ENCODE measurements around the gene PLA2G12B. TPM values are rescaled to one million over a fixed set of nuclear protein-coding genes. Genes with fewer than 3 reads are reported as not detected.
"Not testable (repeated sequence)": the region's sequence is repeated elsewhere in the genome, so short reads cannot be mapped to it uniquely, and the experiment has no call there.

Gene PLA2G12B
- total RNA-seq, 2 experiments from 2014 or later = not detected

DNA sequence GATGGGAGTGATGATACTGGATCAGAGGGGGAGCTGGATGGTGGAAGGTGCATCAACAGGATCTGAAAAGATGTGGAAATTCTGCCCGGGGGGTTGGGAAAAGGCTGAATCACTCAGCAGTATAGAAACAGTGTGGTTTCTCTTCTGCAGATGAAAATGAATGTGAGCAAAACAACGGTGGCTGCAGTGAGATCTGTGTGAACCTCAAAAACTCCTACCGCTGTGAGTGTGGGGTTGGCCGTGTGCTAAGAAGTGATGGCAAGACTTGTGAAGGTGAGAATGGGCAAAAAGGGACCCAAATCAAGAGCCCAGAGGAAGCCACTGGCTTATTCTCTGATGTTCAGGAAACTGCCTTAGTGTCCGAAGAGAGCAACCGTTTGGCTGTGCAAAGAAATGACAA lies 48.2 kb downstream of the PLA2G12B start:
- H3K27me3 Mint-ChIP-seq = no peaks in the 10 kb centered on the region
- Histone ChIP-seq H3K27me3 (ENCODE audit: control insufficient read depth in 1 of 2, insufficient read depth in 2 of 2, low read length in 2 of 2) (no peaks in the 10 kb centered on the region), H3K4me1 (ENCODE audit: insufficient read depth, low read length) (no peaks in the 10 kb centered on the region), H3K9me3 (ENCODE audit: control insufficient read depth in 1 of 2, insufficient read depth in 1 of 2, low read length in 2 of 2) (no peaks in the 10 kb centered on the region), H3K36me3 (ENCODE audit: insufficient read depth, low read length) (no peaks in the 10 kb centered on the region), H3K4me3 (ENCODE audit: low read length) (no peak overlapping the region), H3K27ac (ENCODE audit: low read depth in 1 of 2, low read length in 2 of 2) (no peak overlapping the region)
- no peaks in the 10 kb centered on the region for H3K9me3 Mint-ChIP-seq
- ChIA-PET CTCF (interaction anchor here (1.8 kb wide), 1 partner anchor 9 kb away, joined by 4 read pairs; no protein-coding TSS in a partner anchor), POLR2A (no interaction called here)
- ATAC-seq (ENCODE audit: poor library complexity) (no peak), DNase-seq (no peak)
- H3K36me3 Mint-ChIP-seq (ENCODE audit: low read depth) = no peaks in the 10 kb centered on the region
- H3K4me3 Mint-ChIP-seq = no peak overlapping the region
- H3K27ac Mint-ChIP-seq = no peak overlapping the region
- TF ChIP-seq, protein P1, sequence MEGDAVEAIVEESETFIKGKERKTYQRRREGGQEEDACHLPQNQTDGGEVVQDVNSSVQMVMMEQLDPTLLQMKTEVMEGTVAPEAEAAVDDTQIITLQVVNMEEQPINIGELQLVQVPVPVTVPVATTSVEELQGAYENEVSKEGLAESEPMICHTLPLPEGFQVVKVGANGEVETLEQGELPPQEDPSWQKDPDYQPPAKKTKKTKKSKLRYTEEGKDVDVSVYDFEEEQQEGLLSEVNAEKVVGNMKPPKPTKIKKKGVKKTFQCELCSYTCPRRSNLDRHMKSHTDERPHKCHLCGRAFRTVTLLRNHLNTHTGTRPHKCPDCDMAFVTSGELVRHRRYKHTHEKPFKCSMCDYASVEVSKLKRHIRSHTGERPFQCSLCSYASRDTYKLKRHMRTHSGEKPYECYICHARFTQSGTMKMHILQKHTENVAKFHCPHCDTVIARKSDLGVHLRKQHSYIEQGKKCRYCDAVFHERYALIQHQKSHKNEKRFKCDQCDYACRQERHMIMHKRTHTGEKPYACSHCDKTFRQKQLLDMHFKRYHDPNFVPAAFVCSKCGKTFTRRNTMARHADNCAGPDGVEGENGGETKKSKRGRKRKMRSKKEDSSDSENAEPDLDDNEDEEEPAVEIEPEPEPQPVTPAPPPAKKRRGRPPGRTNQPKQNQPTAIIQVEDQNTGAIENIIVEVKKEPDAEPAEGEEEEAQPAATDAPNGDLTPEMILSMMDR (IDR thresholded peaks at IDR 0.05) = no peak
- intact Hi-C loops (cut with DNase I, micrococcal nuclease) = no loop called here
- no peaks in the 10 kb centered on the region for H3K4me1 Mint-ChIP-seq (ENCODE audit: low read depth)

GRCh38 chr10:72904806-72905205 lies 49.8 kb downstream of the PLA2G12B start:
- ATAC-seq (ENCODE audit: poor library complexity) (no peak), DNase-seq (no peak)
- H3K36me3 ChIP-seq (ENCODE audit: insufficient read depth, low read length) = no peaks in the 10 kb centered on the region
- H3K9me3 Mint-ChIP-seq = no peaks in the 10 kb centered on the region
- no peaks in the 10 kb centered on the region for H3K27me3 ChIP-seq (ENCODE audit: control insufficient read depth in 1 of 2, insufficient read depth in 2 of 2, low read length in 2 of 2)
- H3K27me3 Mint-ChIP-seq = no peaks in the 10 kb centered on the region
- H3K4me1 ChIP-seq (ENCODE audit: insufficient read depth, low read length) = no peaks in the 10 kb centered on the region
- intact Hi-C loops (cut with DNase I, micrococcal nuclease) = no loop called here
- H3K9me3 ChIP-seq (ENCODE audit: control insufficient read depth in 1 of 2, insufficient read depth in 1 of 2, low read length in 2 of 2) = no peaks in the 10 kb centered on the region
- no peak overlapping the region for H3K27ac ChIP-seq (ENCODE audit: low read depth in 1 of 2, low read length in 2 of 2)
- POLR2A ChIA-PET = no interaction called here
- H3K4me3 ChIP-seq (ENCODE audit: low read length) = no peak overlapping the region
- no peaks in the 10 kb centered on the region for H3K4me1 Mint-ChIP-seq (ENCODE audit: low read depth)
- no peak overlapping the region for H3K27ac Mint-ChIP-seq
- H3K4me3 Mint-ChIP-seq = no peak overlapping the region
- CTCF ChIA-PET = no interaction called here
- no peaks in the 10 kb centered on the region for H3K36me3 Mint-ChIP-seq (ENCODE audit: low read depth)
- TF ChIP-seq, protein P1 (IDR thresholded peaks at IDR 0.05) = no peak

DNA sequence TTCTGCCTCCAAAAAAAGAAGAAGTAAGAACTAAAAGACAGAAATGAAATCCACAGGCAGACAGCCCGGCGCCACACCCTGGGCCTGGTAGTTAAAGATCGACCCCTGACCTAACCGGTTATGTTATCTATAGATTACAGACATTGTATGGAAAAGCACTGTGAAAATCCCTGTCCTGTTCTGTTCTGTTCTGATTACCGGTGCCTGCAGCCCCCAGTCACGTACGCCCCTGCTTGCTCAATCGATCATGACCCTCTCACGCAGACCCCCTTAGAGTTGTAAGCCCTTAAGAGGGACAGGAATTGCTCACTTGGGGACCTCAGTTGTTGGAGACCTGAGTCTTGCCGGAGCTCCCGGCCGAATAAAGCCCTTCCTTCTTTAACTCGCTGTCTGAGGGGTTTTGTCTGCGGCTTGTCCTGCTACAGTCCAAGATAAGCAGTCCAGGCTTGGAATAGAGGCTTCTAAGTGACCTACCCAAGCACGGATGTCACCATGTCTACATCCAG lies 50.6 kb downstream of the PLA2G12B start:
- not testable (repeated sequence) for H3K4me1 ChIP-seq (ENCODE audit: insufficient read depth, low read length)

GRCh38 chr10:72899545-72899944 lies 55.1 kb downstream of the PLA2G12B start:
- DNase-seq (no peak), ATAC-seq (ENCODE audit: poor library complexity) (no peak)
- POLR2A ChIA-PET = no interaction called here
- intact Hi-C loops (cut with DNase I, micrococcal nuclease) = no loop called here
- Histone ChIP-seq H3K9me3 (ENCODE audit: control insufficient read depth in 1 of 2, insufficient read depth in 1 of 2, low read length in 2 of 2) (peaks cover 0 to 3% of the 10 kb centered on the region in 2 experiments), H3K36me3 (ENCODE audit: insufficient read depth, low read length) (no peaks in the 10 kb centered on the region), H3K27me3 (ENCODE audit: control insufficient read depth in 1 of 2, insufficient read depth in 2 of 2, low read length in 2 of 2) (no peaks in the 10 kb centered on the region), H3K4me3 (ENCODE audit: low read length) (no peak overlapping the region), H3K27ac (ENCODE audit: low read depth in 1 of 2, low read length in 2 of 2) (no peak overlapping the region), H3K4me1 (ENCODE audit: insufficient read depth, low read length) (no peaks in the 10 kb centered on the region)
- Mint-ChIP-seq H3K27ac (no peak overlapping the region), H3K36me3 (ENCODE audit: low read depth) (no peaks in the 10 kb centered on the region), H3K9me3 (no peaks in the 10 kb centered on the region), H3K4me1 (ENCODE audit: low read depth) (no peaks in the 10 kb centered on the region), H3K4me3 (no peak overlapping the region), H3K27me3 (peaks cover 4% of the 10 kb centered on the region)
- TF ChIP-seq, protein P1 (IDR thresholded peaks at IDR 0.05) = no peak
- CTCF ChIA-PET = no interaction called here

More for the DNA sequence above, 50.6 kb downstream of the PLA2G12B start:
- H3K4me1 Mint-ChIP-seq (ENCODE audit: low read depth); ATAC-seq (ENCODE audit: poor library complexity); H3K27me3 ChIP-seq (ENCODE audit: control insufficient read depth in 1 of 2, insufficient read depth in 2 of 2, low read length in 2 of 2); H3K9me3 Mint-ChIP-seq; intact Hi-C loops (cut with DNase I, micrococcal nuclease); H3K27ac Mint-ChIP-seq; H3K36me3 Mint-ChIP-seq (ENCODE audit: low read depth); H3K9me3 ChIP-seq (ENCODE audit: control insufficient read depth in 1 of 2, insufficient read depth in 1 of 2, low read length in 2 of 2); CTCF ChIA-PET; H3K36me3 ChIP-seq (ENCODE audit: insufficient read depth, low read length); H3K4me3 Mint-ChIP-seq; H3K27ac ChIP-seq (ENCODE audit: low read depth in 1 of 2, low read length in 2 of 2); DNase-seq; POLR2A ChIA-PET; H3K27me3 Mint-ChIP-seq; H3K4me3 ChIP-seq (ENCODE audit: low read length): not testable (repeated sequence)

All from CD4-positive, alpha-beta T cell (primary cell).